Stimulated activated effector memory CD8-positive, alpha-beta T cell treated with anti-CD3 and anti-CD28 coated beads, Interleukin-12 subunit alpha, Interleukin-12 subunit beta, amount 100 ng/mL, for 72 hours (primary cell): ENCODE measurements around the gene SPATA24.
A peak's percentile ranks its signal among the peaks of the same experiment; 100 is the strongest.
"Not testable (repeated sequence)": the region's sequence is repeated elsewhere in the genome, so short reads cannot be mapped to it uniquely, and the experiment has no call there.

Experiments used
- ATAC-seq: fragments of 150-1000 bp; cut with Tn5 transposase; 2 replicates; pipeline ENCODE4 v1.10.0; 2021
- DNase-seq, 2 donors: peaks; one replicate each; pipeline ENCODE4 v3.0.0; 2021 to 2022; ENCODE audit warnings: low spot score in 2 of 2
- H3K27ac Mint-ChIP-seq: one replicate; pipeline ENCODE4 v1.8.0; 2022; ENCODE audit warnings: mild to moderate bottlenecking, mixed read lengths
- H3K36me3 Mint-ChIP-seq: one replicate; pipeline ENCODE4 v1.8.0; 2022; ENCODE audit warnings: mild to moderate bottlenecking, mixed read lengths
- H3K4me1 Mint-ChIP-seq: one replicate; pipeline ENCODE4 v1.8.0; 2022; ENCODE audit warnings: mixed read lengths
- H3K4me3 Mint-ChIP-seq: one replicate; pipeline ENCODE4 v1.8.0; 2022; ENCODE audit warnings: mild to moderate bottlenecking, mixed read lengths
- H3K9me3 Mint-ChIP-seq: one replicate; pipeline ENCODE4 v1.8.0; 2022; ENCODE audit warnings: mixed read lengths

The SPATA24 gene, protein sequence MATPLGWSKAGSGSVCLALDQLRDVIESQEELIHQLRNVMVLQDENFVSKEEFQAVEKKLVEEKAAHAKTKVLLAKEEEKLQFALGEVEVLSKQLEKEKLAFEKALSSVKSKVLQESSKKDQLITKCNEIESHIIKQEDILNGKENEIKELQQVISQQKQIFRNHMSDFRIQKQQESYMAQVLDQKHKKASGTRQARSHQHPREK

DNA sequence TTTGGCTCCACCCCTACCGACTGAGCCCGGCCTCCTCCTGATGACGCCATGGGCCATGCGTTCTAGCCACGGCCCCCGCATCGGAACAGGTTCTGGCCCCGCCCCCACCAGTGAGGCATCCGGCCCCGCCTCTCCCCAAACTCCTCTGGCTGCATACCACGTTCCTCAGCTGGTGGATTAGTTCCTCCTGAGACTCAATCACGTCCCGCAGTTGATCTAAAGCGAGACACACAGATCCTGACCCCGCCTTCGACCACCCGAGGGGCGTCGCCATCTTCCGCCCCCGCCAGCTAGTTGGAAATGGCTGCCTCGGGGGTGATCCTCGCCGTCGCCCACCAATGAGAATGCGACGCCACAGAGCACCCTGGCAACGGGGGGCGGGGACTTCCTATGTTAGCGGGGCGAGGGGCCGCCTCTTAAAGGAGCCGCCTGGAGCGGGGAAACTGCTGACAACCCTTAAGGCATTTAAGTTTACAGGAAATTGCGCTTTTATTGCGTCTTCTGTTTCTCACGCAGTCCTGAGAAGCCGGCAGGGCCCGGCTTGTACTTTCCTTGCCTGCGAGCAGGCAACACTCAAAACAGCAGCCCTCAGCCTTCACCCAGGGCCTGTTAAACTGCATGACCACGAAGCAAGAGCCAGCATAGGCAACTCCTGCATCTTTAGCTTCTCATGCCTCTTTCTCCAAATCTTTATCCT, at the start of gene SPATA24:
TSS of gene SPATA24 (minus strand) at position 303 of the 697 bp plus-strand sequence. CDS start at position 274, 29 bp downstream.
- ATAC-seq: peak; percentile 95
- DNase-seq: peak; percentile 91 to 98
- Mint-ChIP-seq H3K27ac (peak within 1 kb of the TSS; percentile 98), H3K9me3 (no peaks in the 10 kb centered on the region), H3K36me3 (peaks cover 19% of the 10 kb centered on the region), H3K4me1 (peaks cover 43% of the 10 kb centered on the region), H3K4me3 (peak within 1 kb of the TSS; percentile 87)

DNA sequence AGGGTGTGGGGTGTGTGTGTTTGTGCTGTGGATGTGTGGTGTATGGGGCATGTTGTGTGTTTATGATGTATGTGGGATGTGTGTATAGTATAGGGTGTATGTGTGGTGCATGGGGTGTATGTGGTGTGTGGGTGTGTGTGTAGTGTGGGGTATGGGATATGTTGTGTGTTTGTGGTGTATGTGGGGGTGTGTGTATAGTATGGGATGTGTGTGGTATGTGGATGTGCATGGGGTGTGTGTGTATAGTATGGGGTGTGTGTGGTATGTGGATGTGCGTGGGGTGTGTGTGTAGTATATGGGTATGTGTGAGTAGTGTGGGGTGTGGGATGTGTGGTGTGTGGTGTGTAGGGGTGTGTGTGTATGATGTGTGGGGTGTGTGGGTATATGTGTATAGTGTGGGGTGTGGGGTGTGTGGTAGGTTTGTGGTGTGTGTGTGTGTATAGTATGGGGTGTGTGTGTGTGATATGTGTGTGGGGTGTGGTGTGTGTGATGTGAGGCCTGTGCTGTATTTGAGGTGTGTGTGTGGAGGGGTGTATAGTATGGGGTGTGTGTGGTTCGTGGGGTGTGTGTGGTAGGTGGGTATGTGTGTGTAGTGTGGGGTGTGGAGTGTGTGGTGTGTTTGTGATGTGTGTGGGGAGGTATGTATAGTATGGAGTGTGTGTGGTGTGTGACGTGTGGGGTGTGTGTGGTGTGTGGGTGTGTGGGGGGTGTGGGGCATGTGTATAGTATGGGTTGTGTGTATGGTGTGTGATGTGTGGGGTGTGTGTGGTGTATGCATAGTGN, 48.2 kb upstream of the SPATA24 start:
- Mint-ChIP-seq H3K4me1 (peaks cover 56% of the 10 kb centered on the region), H3K4me3 (no peak overlapping the region), H3K9me3 (no peaks in the 10 kb centered on the region), H3K36me3 (peaks cover 18% of the 10 kb centered on the region), H3K27ac (no peak overlapping the region)
- DNase-seq: no peak
- no peak for ATAC-seq

DNA sequence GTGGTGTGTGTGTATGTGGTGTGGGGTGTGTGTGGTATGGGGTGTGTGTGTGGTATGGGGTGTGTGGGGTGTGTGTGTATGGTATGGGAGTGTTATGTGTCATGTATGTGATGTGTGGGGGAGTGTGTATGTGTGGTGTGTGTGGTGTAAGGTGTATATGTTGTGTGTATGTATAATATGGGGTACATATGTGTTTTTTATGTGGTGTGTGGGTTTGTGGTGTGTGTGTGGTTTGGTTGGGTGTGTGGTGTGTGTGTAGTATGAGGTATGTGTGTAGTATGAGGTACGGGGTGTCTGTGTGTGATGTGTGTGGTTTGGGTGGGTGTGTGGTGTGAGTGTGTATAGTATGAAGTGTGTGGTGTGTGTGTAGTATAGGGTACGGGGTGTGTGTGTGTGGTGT, 47.3 kb upstream of the SPATA24 start:
- no peak for DNase-seq
- Mint-ChIP-seq H3K4me1 (peaks cover 56% of the 10 kb centered on the region), H3K9me3 (no peaks in the 10 kb centered on the region), H3K27ac (no peak overlapping the region), H3K4me3 (no peak overlapping the region), H3K36me3 (peaks cover 25% of the 10 kb centered on the region)
- no peak for ATAC-seq

DNA sequence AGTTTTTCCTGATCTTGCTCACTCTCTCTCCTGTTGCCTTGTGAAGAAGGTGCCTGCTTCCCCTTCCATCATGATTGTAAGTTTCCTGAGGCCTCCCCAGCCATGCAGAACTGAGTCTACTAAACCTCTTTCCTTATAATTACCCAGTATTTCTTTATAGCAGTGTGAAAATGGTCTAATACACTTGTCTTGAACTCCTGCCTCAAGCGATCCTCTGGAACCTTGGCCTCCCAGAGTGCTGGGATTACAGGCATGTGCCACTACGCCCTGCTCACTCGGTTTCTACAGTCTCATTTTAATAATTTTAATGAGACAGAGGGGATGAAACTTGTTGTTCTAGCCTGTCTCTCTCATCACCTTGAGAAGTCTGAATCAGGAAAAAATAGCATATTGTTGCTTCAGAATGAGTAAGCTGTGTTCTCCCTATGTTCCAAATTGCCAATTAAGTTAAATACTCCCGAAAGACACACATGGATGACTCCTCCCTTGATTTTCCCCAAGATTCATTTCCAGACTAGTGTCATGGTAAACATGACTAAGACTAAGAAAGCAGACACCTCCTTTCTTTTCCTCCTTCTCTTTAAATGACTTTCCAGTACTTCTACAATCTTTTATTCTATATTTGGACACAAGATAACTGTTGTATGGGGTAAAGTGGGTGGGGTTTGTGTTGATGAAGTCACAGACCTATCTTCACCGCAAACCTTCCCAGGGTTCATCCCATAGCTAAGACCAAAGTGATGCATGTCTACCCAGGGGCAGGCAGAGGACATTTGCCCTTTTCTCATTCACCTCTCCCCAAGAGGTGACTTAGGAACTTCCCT, 43.3 kb upstream of the SPATA24 start:
- Mint-ChIP-seq H3K4me3 (peak overlapping the region; percentile 55), H3K9me3 (no peaks in the 10 kb centered on the region), H3K36me3 (peaks cover 12% of the 10 kb centered on the region), H3K4me1 (peaks cover 68% of the 10 kb centered on the region), H3K27ac (peak overlapping the region; percentile 98)
- DNase-seq (peak in 1 of 2 donors; percentile 81), ATAC-seq (peak; percentile 82)

DNA sequence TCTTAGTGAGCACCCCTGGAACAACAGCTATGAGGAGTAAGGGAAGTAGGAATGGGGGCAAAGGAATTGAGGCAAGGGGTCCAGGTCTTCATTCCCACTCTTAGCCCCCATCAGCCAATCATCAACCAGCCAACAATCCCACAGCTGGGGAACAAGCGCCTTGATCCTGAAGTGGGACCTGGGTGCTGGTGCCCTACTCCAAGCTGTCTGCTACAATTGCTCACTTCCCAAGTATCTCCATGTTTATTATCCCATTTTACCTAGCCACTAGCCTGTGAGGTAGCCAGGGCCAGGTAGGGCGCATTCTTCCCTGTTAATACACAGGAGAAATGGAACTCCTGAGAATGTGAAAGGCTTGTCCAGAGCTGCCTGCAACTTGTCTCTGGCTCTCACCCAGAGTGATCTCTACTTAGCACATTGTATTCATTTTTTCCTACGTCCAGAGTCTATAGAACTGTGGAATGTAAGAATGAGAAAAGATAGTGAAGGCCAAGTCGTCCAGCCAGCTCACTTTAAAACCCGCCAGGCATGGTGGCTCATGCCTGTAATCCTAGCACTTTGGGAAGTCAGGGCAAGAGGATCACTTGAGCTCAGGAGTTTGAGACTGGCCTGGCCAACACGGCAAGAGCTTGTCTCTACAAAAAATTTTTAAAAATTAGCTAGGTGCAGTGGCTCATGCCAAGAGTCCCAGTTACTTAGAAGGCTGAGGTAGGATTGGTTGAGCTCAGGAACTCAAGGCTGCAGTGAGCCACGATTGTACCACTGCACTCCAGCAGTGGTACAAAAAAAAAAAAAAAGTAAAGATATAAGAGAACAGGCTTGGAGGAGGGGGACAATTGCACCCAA, 41.7 kb upstream of the SPATA24 start:
- ATAC-seq (no peak), DNase-seq (no peak)
- no peak overlapping the region for H3K4me3 Mint-ChIP-seq
- peaks cover 12% of the 10 kb centered on the region for H3K36me3 Mint-ChIP-seq
- H3K27ac Mint-ChIP-seq: peak overlapping the region; percentile 98
- peaks cover 78% of the 10 kb centered on the region for H3K4me1 Mint-ChIP-seq
- no peaks in the 10 kb centered on the region for H3K9me3 Mint-ChIP-seq

DNA sequence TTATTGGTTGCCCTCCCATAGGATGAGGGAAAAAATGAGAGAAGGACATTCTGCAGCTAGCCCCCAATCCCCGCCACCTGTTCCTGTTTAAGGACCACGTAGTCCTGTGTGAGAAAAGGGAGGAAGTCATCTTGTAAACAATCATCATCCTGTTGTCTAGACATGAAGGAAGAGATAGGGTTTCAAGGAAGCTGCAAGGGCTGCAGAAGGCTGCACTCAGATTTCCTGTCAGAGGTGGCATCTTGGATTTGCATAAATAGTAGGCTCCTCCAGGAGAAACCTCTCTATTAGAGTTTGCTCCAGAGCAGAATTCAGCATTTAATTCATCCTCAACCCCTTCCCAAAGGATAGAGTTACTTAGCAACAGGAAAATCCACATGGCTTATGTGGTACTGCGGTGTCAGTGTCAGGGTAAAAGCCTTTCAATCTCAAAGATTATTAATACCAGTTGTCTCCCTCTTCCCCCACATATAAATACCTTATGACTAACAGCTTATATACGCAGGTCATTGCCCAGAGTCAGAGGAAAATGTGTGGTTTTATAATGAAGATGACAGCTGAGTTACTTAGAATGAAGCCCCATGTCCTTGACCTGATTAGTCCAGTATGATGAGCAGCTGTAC, 40.1 kb upstream of the SPATA24 start:
- Mint-ChIP-seq H3K36me3 (peaks cover 18% of the 10 kb centered on the region), H3K9me3 (no peaks in the 10 kb centered on the region), H3K4me3 (no peak overlapping the region), H3K4me1 (peaks cover 87% of the 10 kb centered on the region), H3K27ac (peak overlapping the region; percentile 98)
- no peak for DNase-seq
- ATAC-seq: peak; percentile 54

DNA sequence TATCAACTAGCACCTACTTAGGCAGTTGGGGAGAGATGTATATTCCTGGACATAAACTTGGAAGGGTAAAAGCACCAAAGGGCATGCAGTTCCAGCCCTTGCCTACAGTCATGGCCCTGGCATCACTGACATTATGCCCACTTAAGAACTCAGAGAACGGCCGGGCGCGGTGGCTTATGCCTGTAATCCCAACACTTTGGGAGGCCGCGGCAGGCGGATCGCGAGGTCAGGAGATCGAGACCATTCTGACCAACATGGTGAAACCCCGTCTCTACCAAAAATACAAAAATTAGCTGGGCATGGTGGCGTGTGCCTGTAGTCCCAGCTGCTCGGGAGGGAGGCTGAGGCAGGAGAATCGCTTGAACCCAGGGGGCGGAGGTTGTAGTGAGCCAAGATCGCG, 36.5 kb upstream of the SPATA24 start:
- Mint-ChIP-seq H3K36me3 (peaks cover 32% of the 10 kb centered on the region), H3K27ac (peak overlapping the region; percentile 100)

DNA sequence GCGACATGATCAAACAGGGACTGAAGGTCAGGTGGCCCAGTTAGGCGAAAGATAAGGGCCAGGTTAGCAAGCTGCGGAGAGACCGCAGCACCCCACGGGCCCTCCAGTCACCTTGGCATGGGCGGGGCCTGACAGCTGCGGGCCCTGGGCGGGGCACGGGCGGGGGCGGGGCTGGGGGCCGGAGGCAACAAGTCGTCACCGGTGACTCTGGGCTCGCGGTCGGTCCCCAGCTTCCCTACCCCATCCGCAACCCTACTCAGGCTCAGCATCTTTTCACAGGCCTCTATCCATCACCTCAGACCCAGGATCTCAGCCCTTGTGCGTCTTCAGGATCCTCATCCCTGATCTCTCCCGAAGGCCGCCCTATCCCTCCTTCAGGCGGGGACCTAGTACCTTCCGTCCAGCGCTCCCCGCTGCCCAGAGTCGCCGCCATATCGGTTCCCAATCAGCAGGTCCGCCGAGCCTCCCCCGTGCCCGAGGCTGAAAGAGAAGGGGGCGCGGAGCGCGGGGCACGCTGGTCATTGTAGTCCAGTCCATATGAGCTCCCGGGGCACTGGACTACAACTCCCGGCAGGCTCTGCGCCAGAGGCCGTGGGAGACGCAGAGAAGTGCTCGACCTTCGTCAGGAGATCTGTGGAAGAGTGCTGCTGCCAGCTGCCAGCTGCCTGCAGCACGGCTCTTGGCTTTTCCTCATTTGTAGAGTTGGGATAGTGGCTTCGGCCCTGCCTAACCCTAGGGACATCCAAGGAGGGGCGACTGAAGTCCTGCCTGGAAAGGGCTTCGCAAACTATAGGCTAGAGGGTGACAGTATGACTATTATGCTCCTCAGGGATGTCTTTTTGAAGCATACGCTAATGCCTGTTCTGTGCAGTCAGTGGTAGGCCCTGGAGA, 35.4 kb upstream of the SPATA24 start, which contains the start of gene DNAJC18:
TSS of gene DNAJC18 (minus strand) at position 513 of the 891 bp plus-strand sequence. CDS start at position 433, 80 bp downstream.
- peaks cover 42% of the 10 kb centered on the region for H3K36me3 Mint-ChIP-seq
- peak; percentile 90 for ATAC-seq
- peak; percentile 82 to 96 for DNase-seq
- H3K27ac Mint-ChIP-seq: peak within 1 kb of the TSS; percentile 100
- H3K4me3 Mint-ChIP-seq: peak within 1 kb of the TSS; percentile 93
- H3K9me3 Mint-ChIP-seq: no peaks in the 10 kb centered on the region
- peaks cover 62% of the 10 kb centered on the region for H3K4me1 Mint-ChIP-seq

More for the DNA sequence above, 36.5 kb upstream of the SPATA24 start:
- not testable (repeated sequence) for DNase-seq, ATAC-seq, H3K9me3 Mint-ChIP-seq
- Mint-ChIP-seq H3K4me1 (peaks cover 70% of the 10 kb centered on the region), H3K4me3 (peak overlapping the region; percentile 93)

DNA sequence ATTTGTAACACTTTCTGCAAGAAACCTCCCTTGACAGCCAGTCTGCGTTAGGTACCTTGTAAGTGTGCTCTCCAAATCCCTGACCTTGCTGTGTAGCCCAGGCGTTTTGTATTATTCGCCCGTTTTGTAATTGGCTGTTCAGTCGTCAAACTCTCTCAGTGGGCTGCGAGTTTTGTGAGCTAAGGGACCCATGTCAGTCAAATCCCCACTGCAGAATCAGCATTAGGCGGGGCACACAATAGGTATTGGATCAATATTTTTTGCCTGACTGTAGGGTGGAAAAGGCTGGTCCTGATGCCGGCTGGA, 34.8 kb upstream of the SPATA24 start:
- peaks cover 56% of the 10 kb centered on the region for H3K4me1 Mint-ChIP-seq
- no peak for DNase-seq

DNA sequence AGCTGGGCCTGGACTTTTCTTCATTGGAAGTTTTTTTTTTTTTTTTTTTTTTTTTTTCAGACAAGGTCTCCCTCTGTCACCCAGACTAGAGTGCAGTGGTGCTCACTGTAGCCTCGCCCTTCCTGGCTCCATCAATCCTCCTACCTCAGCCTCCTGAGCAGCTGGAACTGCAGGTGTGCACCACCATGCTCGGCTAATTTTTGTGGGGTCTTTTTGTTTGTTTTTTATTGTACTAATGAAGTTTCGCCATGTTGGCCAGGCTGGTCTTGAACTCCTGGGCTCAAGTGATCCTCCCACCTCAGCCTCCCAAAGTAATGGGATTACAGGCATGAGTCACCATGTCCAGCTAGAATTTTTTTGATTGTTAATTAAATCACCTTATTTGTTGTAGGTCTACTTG, 31.8 kb upstream of the SPATA24 start:
- no peak overlapping the region for H3K4me3 Mint-ChIP-seq

More for the DNA sequence above, 34.8 kb upstream of the SPATA24 start:
- H3K4me3 Mint-ChIP-seq: peak overlapping the region; percentile 93
- H3K9me3 Mint-ChIP-seq: no peaks in the 10 kb centered on the region
- H3K27ac Mint-ChIP-seq: peak overlapping the region; percentile 100
- no peak for ATAC-seq
- peaks cover 42% of the 10 kb centered on the region for H3K36me3 Mint-ChIP-seq

DNA sequence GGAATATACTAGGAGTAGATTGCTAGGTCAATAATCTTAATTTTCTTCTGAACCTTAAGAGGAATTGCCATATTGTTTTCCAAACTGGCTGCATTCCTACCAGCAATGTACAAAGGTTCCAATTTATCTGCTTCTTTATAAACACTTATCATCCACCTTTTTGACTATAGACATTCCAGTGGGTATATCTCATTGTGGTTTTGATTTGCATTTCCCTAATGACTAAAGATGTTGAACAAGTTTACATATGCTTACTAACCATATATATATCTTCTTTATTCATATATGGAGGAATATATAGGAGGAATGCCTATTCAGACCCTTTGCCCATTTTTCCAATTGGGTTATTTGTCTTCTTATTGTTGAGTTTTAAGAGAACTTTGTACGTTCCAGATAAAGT, 27.8 kb upstream of the SPATA24 start:
- Mint-ChIP-seq H3K4me3 (no peak overlapping the region), H3K27ac (no peak overlapping the region), H3K9me3 (no peaks in the 10 kb centered on the region), H3K4me1 (no peaks in the 10 kb centered on the region), H3K36me3 (peaks cover 65% of the 10 kb centered on the region)
- ATAC-seq: no peak
- no peak for DNase-seq

More for the DNA sequence above, 31.8 kb upstream of the SPATA24 start:
- H3K36me3 Mint-ChIP-seq: peaks cover 51% of the 10 kb centered on the region
- DNase-seq: no peak
- ATAC-seq: no peak
- no peaks in the 10 kb centered on the region for H3K9me3 Mint-ChIP-seq
- peaks cover 30% of the 10 kb centered on the region for H3K4me1 Mint-ChIP-seq
- no peak overlapping the region for H3K27ac Mint-ChIP-seq

DNA sequence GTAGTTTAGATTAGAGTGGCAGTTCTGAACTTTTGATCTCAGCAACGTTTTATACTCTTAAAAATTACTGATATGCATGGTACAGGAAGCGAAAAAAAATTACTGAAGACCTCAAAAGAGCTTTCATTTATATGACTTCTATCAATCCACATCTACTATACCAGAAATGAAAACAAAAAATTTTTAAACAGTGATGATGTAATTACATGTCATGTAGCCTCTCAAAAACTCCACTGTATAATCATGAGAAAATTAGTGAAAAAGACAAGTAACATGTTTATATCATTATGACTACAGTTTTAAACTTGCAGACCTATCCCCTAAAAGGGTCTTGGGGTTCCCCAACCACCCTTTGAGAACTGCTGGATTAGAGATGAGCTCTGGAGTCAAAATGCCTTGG, 26.1 kb upstream of the SPATA24 start:
- Mint-ChIP-seq H3K4me3 (no peak overlapping the region), H3K27ac (peak overlapping the region; percentile 26), H3K9me3 (no peaks in the 10 kb centered on the region), H3K36me3 (peaks cover 60% of the 10 kb centered on the region), H3K4me1 (no peaks in the 10 kb centered on the region)
- DNase-seq: no peak
- no peak for ATAC-seq
